ENCODE results near the gene ANK2.

DNA sequence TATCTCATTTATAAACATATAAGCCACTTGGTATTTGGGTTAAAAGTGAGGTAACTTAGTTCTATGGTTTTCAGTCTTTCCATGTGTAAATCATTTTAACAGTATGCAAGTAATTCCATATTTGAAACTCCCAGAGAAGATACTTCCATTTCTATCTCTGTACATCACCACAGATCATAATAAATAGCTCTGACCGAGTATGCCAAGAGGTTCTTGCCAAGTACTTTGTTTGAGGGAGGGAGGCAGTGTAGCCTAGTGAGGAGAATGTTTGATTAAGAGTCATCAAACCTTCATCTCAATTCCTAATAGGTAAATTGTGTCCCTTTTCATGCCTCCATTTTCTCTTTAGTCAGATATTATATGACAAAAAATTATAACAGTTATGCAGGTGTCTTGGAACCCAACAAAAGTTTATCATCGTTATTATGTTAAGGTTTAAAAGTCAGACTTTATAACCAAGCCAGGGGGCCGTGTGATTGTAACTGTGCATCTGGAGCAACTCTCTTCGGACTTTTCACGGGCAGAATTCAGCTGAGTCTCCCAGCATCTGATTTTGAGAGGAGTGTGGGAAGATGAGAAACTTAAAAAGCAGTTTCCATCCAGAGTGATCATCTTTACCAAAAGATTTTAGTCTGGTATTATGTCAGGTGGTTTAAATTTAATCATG lies 123.8 kb downstream of the ANK2 start:
- TF ChIP-seq, protein P1, sequence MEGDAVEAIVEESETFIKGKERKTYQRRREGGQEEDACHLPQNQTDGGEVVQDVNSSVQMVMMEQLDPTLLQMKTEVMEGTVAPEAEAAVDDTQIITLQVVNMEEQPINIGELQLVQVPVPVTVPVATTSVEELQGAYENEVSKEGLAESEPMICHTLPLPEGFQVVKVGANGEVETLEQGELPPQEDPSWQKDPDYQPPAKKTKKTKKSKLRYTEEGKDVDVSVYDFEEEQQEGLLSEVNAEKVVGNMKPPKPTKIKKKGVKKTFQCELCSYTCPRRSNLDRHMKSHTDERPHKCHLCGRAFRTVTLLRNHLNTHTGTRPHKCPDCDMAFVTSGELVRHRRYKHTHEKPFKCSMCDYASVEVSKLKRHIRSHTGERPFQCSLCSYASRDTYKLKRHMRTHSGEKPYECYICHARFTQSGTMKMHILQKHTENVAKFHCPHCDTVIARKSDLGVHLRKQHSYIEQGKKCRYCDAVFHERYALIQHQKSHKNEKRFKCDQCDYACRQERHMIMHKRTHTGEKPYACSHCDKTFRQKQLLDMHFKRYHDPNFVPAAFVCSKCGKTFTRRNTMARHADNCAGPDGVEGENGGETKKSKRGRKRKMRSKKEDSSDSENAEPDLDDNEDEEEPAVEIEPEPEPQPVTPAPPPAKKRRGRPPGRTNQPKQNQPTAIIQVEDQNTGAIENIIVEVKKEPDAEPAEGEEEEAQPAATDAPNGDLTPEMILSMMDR (IDR thresholded peaks at IDR 0.05; ENCODE audit: insufficient read depth, low read depth, low read length): no peak
- TF ChIP-seq EZH2 (IDR thresholded peaks at IDR 0.05; ENCODE audit: insufficient read depth, low read length): no peak

Measured in astrocyte (in vitro differentiated cells and primary cell).